GM23338 (cell line): ENCODE data around the gene BBX. TPM values are rescaled to one million over a fixed set of nuclear protein-coding genes. Genes with fewer than 3 reads are reported as not detected.
"Not testable (repeated sequence)": the region's sequence is repeated elsewhere in the genome, so short reads cannot be mapped to it uniquely, and the experiment has no call there.

Experiments
- ATAC-seq: fragments of 200-7000 bp; cut with Tn5 transposase; 3 replicates; pipeline ENCODE4 v1.9.1; 2020
- DNase-seq: peaks from one replicate; pipeline ENCODE4 v3.0.0-alpha.2; 2015; ENCODE audit warnings: low spot score
- H2AFZ ChIP-seq: fragments of 200-600 bp; sonication (generic); 2 replicates; pipeline ENCODE4 v1.8.0; 2016; ENCODE audit warnings: antibody characterized with exemption, mild to moderate bottlenecking, moderate library complexity
- H3F3A ChIP-seq: fragments of 200-600 bp; sonication (generic); replicated peaks from 2 replicates; pipeline ENCODE4 v1.8.0; 2017; ENCODE audit warnings: antibody characterized with exemption, mixed run types, low read depth
- H3K27ac ChIP-seq: fragments of 200-600 bp; sonication (generic); 2 replicates; pipeline ENCODE4 v1.6.1; 2016; ENCODE audit warnings: low read depth
- H3K27me3 ChIP-seq: fragments of 200-600 bp; sonication (generic); 2 replicates; pipeline ENCODE4 v1.8.0; 2016; ENCODE audit warnings: mild to moderate bottlenecking, mixed run types, moderate library complexity; ENCODE audit not compliant: insufficient read depth
- H3K36me3 ChIP-seq: fragments of 200-600 bp; sonication (generic); 2 replicates; pipeline ENCODE4 v1.8.0; 2016; ENCODE audit warnings: mild to moderate bottlenecking; ENCODE audit not compliant: insufficient read depth
- H3K4me1 ChIP-seq: fragments of 200-600 bp; sonication (generic); 2 replicates; pipeline ENCODE4 v1.8.0; 2016; ENCODE audit warnings: mild to moderate bottlenecking, moderate library complexity; ENCODE audit not compliant: insufficient read depth
- H3K4me2 ChIP-seq: fragments of 200-600 bp; sonication (generic); 2 replicates; pipeline ENCODE4 v1.7.1; 2017; ENCODE audit warnings: mixed run types
- H3K4me3 ChIP-seq: fragments of 200-600 bp; sonication (generic); 2 replicates; pipeline ENCODE4 v1.6.1; 2016; ENCODE audit warnings: mixed run types
- H3K79me2 ChIP-seq: fragments of 200-600 bp; sonication (generic); replicated peaks from 2 replicates; pipeline ENCODE4 v1.8.0; 2017; ENCODE audit warnings: mild to moderate bottlenecking; ENCODE audit not compliant: insufficient read depth
- H3K9me2 ChIP-seq: fragments of 200-600 bp; sonication (generic); 2 replicates; pipeline ENCODE4 v1.8.0; 2017; ENCODE audit not compliant: insufficient read depth
- H4K20me1 ChIP-seq: fragments of 200-600 bp; sonication (generic); replicated peaks from 2 replicates; pipeline ENCODE4 v1.8.0; 2017; ENCODE audit warnings: mild to moderate bottlenecking; ENCODE audit not compliant: insufficient read depth
- H3K27ac Mint-ChIP-seq: 2 replicates; pipeline ENCODE4 v1.8.0; 2020; ENCODE audit warnings: inconsistent platforms, mild to moderate bottlenecking, moderate library complexity, mixed read lengths
- H3K27me3 Mint-ChIP-seq: 3 replicates; pipeline ENCODE4 v1.8.0; 2022; ENCODE audit warnings: low read depth, mild to moderate bottlenecking, moderate library complexity, mixed read lengths, inconsistent platforms; ENCODE audit not compliant: insufficient read depth, poor library complexity
- H3K36me3 Mint-ChIP-seq: 3 replicates; pipeline ENCODE4 v1.8.0; 2021; ENCODE audit warnings: low read depth, mild to moderate bottlenecking, inconsistent platforms, moderate library complexity, mixed read lengths
- H3K4me1 Mint-ChIP-seq: 3 replicates; pipeline ENCODE4 v1.8.0; 2020; ENCODE audit warnings: mild to moderate bottlenecking, inconsistent platforms, mixed read lengths
- H3K4me3 Mint-ChIP-seq: 3 replicates; pipeline ENCODE4 v1.8.0; 2021; ENCODE audit warnings: moderate library complexity, mild to moderate bottlenecking, inconsistent platforms, mixed read lengths
- H3K9me3 Mint-ChIP-seq: 3 replicates; pipeline ENCODE4 v1.8.0; 2020; ENCODE audit warnings: moderate library complexity, mild to moderate bottlenecking, inconsistent platforms, mixed read lengths
- NANOG ChIP-seq: IDR thresholded peaks from 2 replicates; pipeline ENCODE4 v1.6.1; 2016; ENCODE audit warnings: antibody characterized with exemption, borderline replicate concordance
- POLR2AphosphoS5 ChIP-seq: IDR thresholded peaks from 2 replicates; pipeline ENCODE4 v1.6.1; 2016; ENCODE audit warnings: antibody characterized with exemption, low read depth
- ZNF114 ChIP-seq: fragments of 250-450 bp; sonication (Bioruptor Pico); IDR thresholded peaks from 2 replicates; pipeline ENCODE4 v1.5.0; 2020; ENCODE audit warnings: mild to moderate bottlenecking, moderate library complexity
- polyA plus RNA-seq: library from polyadenylated mRNA; unstranded; fragments of >200 nt; fragmentation: Nextera tagmentation; extraction: Ambion mirVana; gene quantifications from 2 replicates; pipeline ENCODE4 v1.2.1, GENCODE V29; 2016
- total RNA-seq: library from RNA; depleted of rRNA; stranded (reverse); fragments of >200 nt; shearing (Covaris generic); gene quantifications from 2 replicates; pipeline ENCODE4 v1.2.3, GENCODE V29; 2014
- TF ChIP-seq, protein P1 (sequence below): IDR thresholded peaks from one replicate; pipeline ENCODE4 v1.6.1; 2018; ENCODE audit warnings: antibody characterized with exemption; ENCODE audit not compliant: unreplicated experiment

BBX gene
- total and polyA plus RNA-seq, 2 experiments from 2014 or later, result 35.2 to 44.1 TPM

DNA sequence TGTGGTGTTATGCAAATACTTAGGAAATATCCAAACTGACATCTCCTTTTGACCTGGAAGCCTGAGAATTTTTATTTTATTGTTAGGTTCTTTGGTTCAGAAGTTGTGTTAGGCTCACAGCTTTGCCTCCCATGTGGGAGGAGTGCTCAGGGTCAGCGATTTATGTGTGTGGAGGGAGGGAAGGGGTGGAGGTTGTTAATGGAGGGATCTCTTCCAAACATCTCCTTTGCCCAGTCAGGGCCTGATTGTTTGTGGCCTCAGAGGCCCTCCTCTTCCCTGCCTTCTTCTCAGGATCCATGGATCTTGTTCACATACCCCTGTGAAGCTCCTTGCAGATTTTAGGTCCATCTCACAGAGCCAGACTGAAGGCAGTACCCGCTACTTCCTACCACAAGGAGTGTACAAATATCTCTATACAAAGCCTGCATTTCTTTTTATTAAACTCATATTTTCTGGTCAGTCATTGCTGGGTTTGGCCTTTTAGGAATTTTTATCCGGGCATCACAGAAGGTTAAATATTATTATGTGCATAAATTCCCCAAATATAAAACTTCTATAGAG lies 40.3 kb downstream of the BBX start (continued):
- no peak for TF ChIP-seq NANOG
- TF ChIP-seq POLR2AphosphoS5, result no peak
- TF ChIP-seq, protein P1, sequence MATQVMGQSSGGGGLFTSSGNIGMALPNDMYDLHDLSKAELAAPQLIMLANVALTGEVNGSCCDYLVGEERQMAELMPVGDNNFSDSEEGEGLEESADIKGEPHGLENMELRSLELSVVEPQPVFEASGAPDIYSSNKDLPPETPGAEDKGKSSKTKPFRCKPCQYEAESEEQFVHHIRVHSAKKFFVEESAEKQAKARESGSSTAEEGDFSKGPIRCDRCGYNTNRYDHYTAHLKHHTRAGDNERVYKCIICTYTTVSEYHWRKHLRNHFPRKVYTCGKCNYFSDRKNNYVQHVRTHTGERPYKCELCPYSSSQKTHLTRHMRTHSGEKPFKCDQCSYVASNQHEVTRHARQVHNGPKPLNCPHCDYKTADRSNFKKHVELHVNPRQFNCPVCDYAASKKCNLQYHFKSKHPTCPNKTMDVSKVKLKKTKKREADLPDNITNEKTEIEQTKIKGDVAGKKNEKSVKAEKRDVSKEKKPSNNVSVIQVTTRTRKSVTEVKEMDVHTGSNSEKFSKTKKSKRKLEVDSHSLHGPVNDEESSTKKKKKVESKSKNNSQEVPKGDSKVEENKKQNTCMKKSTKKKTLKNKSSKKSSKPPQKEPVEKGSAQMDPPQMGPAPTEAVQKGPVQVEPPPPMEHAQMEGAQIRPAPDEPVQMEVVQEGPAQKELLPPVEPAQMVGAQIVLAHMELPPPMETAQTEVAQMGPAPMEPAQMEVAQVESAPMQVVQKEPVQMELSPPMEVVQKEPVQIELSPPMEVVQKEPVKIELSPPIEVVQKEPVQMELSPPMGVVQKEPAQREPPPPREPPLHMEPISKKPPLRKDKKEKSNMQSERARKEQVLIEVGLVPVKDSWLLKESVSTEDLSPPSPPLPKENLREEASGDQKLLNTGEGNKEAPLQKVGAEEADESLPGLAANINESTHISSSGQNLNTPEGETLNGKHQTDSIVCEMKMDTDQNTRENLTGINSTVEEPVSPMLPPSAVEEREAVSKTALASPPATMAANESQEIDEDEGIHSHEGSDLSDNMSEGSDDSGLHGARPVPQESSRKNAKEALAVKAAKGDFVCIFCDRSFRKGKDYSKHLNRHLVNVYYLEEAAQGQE, result no peak
- no peak for TF ChIP-seq ZNF114 (CRISPR knock-in tag)

DNA sequence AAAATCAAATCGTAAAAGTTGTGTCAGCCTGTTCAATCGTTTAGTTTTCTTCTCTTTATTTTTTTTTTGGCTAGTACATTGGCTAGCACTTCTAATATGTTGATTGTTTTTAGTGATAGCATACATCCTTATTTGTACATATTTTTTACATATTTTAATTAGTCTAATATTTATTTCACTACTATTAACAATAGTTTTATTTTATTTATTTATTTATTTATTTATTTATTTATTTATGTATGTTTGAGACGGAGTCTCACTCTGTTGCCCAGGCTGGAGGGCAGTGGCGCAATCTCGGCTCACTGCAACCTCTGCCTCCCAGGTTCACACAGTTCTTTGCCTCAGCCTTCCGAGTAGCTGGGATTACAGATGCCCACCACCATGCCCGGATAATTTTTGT lies 42.5 kb downstream of the BBX start:
- not testable (repeated sequence) for H3K27ac Mint-ChIP-seq, H3F3A ChIP-seq, H3K4me3 Mint-ChIP-seq, H3K36me3 ChIP-seq, H3K36me3 Mint-ChIP-seq, H2AFZ ChIP-seq, H3K27me3 ChIP-seq, H3K27me3 Mint-ChIP-seq, H4K20me1 ChIP-seq, H3K27ac ChIP-seq, H3K4me3 ChIP-seq, H3K4me2 ChIP-seq, H3K9me3 Mint-ChIP-seq, H3K9me2 ChIP-seq, DNase-seq, ATAC-seq
- peaks cover 16% of the 10 kb centered on the region for H3K4me1 ChIP-seq
- H3K4me1 Mint-ChIP-seq, result peaks cover 13% of the 10 kb centered on the region; the same call in 2 of the 3 replicates
- peaks cover 41% of the 10 kb centered on the region for H3K79me2 ChIP-seq

DNA sequence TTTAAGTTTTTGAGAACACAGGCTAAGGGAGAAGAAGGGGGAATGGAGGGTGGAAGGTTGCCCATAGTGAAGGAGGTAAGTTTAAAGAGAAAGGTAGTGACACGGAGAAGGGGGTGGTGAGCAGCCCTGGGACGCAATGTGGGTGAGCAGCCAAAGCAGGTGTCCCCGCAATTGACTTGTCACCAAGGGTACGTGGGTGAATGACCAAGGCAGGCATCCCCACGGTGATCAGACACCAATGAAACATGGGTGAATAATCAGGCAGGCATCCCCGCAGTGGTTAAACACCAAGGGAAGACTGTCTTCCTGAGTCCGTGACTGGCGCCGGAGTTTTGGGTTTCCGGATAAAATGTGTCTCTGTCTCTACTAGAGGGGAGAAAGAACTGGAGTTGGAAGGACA lies 48.3 kb downstream of the BBX start:
- not testable (repeated sequence) for H3K9me2 ChIP-seq, H2AFZ ChIP-seq, H3K9me3 Mint-ChIP-seq, ATAC-seq, H3K4me1 ChIP-seq, DNase-seq, H4K20me1 ChIP-seq, H3F3A ChIP-seq, H3K4me2 ChIP-seq, H3K27ac ChIP-seq, H3K27me3 Mint-ChIP-seq, H3K27me3 ChIP-seq, H3K4me1 Mint-ChIP-seq, H3K4me3 Mint-ChIP-seq, H3K36me3 ChIP-seq, H3K36me3 Mint-ChIP-seq, H3K4me3 ChIP-seq
- H3K27ac Mint-ChIP-seq, result 0 out of 2 replicates have a peak overlapping the region, but pooled peaks have one; percentile 6
- H3K79me2 ChIP-seq, result peaks cover 26% of the 10 kb centered on the region

DNA sequence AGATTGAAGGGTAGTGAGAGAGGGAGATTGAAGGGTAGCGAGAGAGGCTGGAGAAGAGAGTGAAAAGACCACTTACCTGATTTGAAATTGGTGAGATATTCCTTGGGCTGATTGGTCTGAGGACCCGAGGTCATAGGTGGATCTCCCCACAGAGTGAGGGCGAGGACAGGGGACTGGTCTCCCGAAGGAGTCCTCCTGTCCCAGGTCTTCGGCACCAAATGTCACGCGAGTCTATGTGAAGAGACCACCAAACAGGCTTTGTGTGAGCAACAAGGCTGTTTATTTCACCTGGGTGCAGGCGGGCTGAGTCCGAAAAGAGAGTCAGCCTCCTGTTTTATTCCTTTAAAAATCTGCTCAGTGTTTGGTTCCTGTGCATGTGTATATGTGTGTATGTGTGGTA lies 48.7 kb downstream of the BBX start:
- H3K79me2 ChIP-seq, result peaks cover 22% of the 10 kb centered on the region
- H3K4me2 ChIP-seq, H3K9me2 ChIP-seq, H2AFZ ChIP-seq, ATAC-seq, H4K20me1 ChIP-seq, H3K27me3 ChIP-seq, H3K4me3 ChIP-seq, DNase-seq, H3K27ac ChIP-seq, H3K36me3 ChIP-seq, H3K9me3 Mint-ChIP-seq, H3K27me3 Mint-ChIP-seq, H3K4me3 Mint-ChIP-seq, H3K4me1 ChIP-seq, H3F3A ChIP-seq, H3K36me3 Mint-ChIP-seq, H3K27ac Mint-ChIP-seq, H3K4me1 Mint-ChIP-seq: not testable (repeated sequence)
